Activated effector memory CD4-positive, alpha-beta T cell treated with Interleukin-2 at 50 U/mL for 16 hours (primary cell): ENCODE data around the gene TLK1.
"Not testable (repeated sequence)": the region's sequence is repeated elsewhere in the genome, so short reads cannot be mapped to it uniquely, and the experiment has no call there.

Experiments
- DNase-seq: peaks from one replicate; pipeline ENCODE4 v3.0.0-alpha.2; 2020

The TLK1 gene

GRCh38 chr2:171167352-171167997 is 6.8 kb upstream of the TLK1 start:
- no peak for DNase-seq

DNA sequence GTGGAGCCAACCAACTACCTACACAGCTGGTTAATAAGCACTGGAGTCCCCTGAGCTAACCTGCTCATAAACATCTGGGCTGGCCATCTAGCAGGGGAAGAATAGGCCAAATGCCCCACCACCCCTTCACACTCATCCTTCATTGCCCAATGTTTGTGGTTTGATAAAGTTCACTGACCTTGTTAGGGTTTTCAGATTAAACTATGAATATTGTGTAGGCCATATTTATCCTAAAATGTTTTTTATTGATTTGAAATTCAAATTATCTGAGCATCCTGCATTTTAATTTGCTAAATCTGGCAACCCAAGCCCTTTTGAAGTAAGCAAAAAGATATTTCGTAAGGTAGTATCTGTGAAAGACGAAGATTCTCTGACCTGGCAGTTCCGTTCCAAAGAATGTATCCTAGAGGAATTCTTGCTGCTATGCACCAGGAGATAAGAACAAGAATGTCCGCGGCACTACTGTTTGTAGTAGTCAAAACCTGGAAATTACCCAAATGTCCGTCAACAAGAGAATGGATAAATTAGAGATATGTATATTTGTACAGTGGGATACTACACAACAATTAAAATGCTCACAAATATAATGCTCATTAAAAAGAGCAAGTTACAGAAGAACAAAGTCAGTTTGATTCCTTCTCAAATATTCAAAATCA is 5.8 kb upstream of the TLK1 start:
- no peak for DNase-seq

GRCh38 chr2:171165967-171166327 is 5.3 kb upstream of the TLK1 start:
- no peak for DNase-seq

DNA sequence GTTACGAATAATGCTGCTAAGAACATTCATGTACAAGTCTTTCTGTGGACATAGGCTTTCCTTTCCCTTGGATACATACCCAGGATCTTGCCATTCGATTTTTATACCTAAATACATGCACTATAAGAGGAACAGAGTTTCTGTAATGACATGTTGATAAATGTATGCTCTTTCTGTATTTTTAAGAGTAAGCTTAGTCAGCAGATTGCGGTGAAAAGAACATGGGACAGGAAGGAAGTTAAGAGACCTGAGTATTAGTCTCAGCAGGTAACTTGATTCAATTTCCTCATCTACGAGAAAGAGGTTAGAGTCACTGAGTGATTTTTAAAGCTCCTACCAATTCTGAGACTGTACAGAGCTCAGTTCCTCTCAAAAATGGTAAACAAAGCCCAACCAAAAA is 2.6 kb upstream of the TLK1 start:
- DNase-seq, result no peak

- DNase-seq, result not testable (repeated sequence)
Observed at GRCh38 chr2:171162522-171163197, 2.0 kb upstream of the TLK1 start.

DNA sequence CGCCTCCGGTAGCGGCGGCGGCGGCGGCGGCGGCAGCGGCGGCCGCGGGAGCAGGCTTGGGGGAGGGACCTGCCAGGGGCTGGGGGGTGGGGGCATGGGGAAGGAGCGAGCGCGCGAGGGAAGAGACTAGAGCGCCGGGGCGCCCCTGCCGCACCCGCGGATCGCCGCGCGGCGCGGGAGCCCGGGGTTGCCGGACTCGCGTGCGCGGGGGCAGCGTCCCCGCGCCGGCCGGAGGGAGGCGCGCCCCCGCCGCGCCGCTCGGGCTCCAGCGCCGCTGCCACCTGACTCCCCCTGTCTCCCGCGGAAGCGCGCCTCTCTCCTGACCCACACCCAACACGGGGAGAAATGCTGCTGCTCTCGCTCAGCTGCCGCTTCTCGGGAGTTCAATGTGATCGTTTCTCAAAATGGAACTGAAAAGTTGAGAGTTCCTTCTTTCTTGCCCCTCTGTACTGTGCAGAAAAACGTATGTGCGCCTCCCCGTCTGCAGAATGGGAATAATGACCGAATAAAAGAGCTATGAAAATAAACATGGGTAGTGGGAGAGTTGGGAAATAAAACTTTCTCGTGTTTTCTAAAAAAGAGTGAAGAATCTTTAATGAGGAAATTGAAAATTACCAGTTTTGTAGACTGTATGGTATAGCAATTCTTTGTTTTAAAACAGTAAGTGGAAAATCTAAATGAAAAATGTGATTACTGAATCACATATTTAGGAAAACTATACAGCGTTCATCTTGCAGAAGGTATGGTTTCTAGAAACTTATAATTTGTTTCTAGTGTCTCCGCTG is 455 bp upstream of the TLK1 start:
- DNase-seq, result peak; percentile 55

GRCh38 chr2:171159372-171160118 is 1.1 kb downstream of the TLK1 start:
- DNase-seq, result peak; percentile 33

GRCh38 chr2:171158790-171159371 is 1.8 kb downstream of the TLK1 start:
- no peak for DNase-seq

GRCh38 chr2:171158036-171158789 is 2.5 kb downstream of the TLK1 start:
- no peak for DNase-seq

DNA sequence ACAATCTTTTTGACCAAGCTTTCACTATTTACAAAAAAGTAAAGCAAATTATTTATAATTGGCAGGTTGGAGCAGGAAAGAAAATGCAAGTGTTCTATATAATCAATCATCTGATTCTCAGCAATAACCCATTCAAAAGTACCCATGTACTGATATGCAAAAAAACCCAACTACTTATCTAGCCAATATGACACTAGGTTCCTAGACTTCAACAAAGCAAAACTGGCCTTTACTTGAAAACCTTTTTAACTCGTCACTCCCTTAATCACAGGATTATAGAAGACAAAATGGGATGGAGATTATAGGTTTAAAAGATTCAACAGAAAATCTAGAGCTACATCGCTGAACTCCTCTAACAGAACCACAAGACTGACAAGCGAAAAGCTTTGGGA is 3.6 kb downstream of the TLK1 start:
- no peak for DNase-seq

DNA sequence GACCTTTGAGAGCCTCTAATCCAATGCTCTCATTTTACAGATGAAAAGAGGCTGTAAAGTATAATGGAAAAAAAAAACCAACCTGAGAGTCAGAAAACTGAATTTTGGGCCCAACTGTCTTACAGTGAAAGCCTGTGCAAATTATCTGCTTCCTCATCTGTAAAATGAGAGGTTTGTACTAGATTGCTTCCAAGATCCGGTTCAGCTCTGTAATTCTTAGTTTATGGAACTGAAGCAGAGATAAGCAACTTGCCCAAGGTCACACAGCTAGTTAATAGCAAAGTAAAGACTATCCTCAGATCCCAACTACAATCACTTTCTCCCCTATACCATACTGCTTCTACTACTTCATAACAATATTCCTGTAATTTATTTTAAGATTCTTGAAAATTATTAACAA is 6.3 kb downstream of the TLK1 start:
- DNase-seq, result no peak

DNA sequence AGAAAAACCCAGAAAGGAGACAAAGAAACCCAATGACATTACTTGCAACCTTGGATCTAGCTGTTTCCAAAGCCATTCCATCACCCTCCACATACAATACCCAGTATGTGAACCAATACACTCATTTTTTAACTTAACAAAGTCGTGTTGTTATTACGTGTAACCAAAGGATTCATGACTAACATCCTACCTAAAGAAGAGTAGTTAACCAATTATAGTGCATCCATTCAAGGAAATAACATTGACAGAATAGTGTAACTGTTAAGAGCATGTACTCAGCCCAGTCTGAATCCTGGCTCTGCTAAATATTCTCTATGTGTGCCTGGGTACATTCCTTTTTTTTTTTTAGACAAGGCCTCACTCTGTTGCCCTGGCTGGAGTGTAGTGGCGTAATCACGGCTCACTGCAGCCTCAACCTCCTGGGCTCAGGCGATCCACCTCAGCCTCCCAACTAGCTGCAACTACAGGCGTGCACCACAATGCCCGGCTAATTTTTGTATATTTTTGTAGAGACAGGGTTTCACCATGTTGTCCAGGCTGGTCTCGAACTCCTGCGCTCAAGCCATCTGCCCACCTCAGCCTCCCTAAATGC is 9.9 kb downstream of the TLK1 start:
- DNase-seq, result no peak

DNA sequence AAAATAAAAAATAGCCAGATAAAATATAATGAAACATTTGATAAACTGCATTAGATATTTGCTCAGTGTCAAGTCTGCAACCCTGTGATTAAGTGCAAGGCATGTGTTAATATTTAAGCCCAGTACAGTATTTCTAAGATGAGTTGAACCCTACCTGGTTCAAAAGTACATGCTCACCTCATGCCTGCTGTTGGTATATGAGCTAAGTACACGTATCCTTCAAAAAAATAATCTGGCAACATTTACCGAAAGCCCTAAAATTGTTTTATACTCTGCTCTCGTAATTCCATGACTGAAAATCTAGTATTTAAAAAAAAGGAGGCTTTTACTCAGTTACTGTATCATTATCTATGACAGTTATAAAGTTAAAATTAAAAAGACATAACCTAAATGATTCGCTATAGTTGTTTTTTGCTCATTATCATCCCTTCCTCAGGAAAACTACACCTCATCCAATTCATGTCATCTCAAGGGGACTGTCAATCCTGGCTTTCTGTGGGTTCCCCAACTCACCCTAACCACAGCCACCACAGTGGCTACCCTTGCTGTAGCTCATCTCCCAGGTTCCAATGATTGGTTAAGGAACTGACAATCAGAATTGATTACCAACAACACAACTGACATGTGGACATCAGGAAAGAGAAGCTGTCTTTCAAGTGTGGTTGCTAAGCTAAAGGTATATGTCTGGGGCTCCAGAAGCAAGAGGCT is 10.6 kb downstream of the TLK1 start:
- no peak for DNase-seq

DNA sequence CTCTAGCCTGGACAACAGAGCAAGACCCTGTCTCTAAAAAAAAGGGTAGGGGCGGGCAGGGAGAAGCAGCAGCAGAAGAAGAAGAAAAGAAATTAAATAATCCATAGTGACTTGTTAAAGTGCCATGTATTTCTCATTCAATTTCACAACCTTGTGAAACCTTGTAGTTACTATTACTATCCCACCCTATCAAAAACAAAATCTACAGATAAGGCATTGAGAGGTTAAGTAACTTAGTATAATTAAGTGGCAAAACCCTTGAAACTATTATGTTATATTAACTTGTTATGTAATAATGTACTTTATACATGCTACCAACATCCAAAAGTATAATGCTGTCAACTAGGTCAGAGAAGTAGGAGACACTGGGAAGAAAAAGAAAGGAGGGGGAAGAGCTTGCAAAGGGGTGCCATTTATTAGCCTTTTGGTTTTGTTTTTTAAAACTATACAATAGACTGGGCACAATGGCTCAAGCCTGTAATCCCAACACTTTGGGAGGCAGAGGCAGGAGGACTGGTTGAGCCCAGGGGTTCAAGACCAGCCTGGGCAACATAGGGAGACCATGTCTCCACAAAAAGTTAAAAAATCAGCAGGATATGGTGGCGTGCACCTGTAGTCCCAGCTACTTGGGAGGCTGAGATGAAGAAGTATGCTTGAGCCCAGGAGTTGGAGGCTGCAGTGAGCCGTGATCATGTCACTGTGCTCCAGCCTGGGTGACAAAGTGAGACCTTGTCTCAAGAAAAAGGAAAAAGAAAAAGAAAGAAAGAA is 11.3 kb downstream of the TLK1 start:
- DNase-seq, result no peak

- no peak for DNase-seq
Observed at GRCh38 chr2:171147081-171147480, 13.6 kb downstream of the TLK1 start.

DNA sequence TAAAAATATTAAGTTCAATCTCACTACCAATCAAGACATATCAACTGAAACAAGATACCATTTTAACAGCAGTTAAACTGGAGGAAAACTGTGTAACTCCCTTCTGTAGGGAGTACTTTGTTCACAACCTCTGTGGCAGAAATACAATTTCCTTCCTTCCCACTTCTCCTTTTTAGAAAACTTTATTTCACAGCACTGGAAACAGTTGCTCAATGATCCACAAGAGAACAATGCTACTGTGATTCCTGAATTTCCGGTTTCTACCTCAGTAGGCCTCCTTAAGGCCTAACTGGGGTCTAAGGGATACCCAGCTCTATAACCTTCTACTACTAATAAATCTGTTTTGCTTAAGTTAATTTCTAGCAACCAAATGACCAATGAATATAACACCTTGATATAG is 14.1 kb downstream of the TLK1 start:
- DNase-seq, result no peak

- no peak for DNase-seq
Observed at GRCh38 chr2:171146071-171146470, 14.6 kb downstream of the TLK1 start.

DNA sequence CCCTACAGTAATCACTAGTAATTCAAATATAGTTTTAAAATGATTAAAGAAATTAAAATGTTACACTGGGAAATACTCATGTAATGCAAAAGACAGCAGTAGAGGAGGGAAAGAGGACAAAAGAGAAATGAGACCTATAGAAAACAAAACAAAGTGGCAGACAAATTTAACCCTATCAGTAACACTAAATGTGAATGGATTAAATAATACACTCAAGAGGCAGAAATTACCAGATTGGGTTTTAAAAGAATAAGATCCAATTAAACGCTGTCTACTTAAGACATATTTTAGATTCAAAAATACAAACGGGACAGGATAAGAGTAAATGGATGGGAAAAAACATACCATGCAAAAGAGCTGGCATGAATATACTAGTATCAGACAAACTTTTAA is 17.0 kb downstream of the TLK1 start:
- no peak for DNase-seq

DNA sequence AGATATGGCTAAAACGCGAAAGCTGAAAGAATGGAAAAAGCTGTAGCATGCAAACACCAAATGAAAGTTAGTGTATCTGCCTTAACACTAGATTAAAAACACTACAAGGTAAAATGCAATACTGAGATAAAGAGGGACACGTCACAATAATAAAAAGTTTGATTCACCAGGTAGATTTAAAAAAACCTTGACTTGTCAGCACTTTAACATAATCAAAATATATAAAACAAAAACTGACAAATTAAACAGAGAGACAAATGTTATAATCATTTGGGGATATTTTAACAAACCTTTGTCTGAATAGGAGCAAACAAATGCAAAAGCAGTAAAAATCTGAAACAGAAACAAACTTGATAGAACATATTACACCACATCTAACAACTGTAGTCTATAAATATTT is 18.3 kb downstream of the TLK1 start:
- DNase-seq, result no peak

- no peak for DNase-seq
Observed at GRCh38 chr2:171141320-171141719, 19.4 kb downstream of the TLK1 start.
